OCI-LY1 (cell line): Measurements from ENCODE around the gene TAF7.

Source experiments
- H2AFZ ChIP-seq: fragments of 200-600 bp; sonication (generic), shearing (Covaris generic); 2 replicates; pipeline ENCODE4 v1.6.0; 2014; ENCODE audit warnings: antibody characterized with exemption, mild to moderate bottlenecking, low read length
- H3F3A ChIP-seq: fragments of 200-600 bp; sonication (generic), shearing (Covaris generic); 2 replicates; pipeline ENCODE4 v1.6.0; 2014; ENCODE audit warnings: mild to moderate bottlenecking, antibody characterized with exemption, low read length, moderate library complexity; ENCODE audit not compliant: insufficient read depth
- H3K27ac ChIP-seq: fragments of 200-600 bp; sonication (generic); 2 replicates; pipeline ENCODE4 v1.5.1; 2014; ENCODE audit warnings: low read length, mixed run types, mild to moderate bottlenecking, low read depth; ENCODE audit not compliant: poor library complexity, severe bottlenecking
- H3K27me3 ChIP-seq: fragments of 200-600 bp; sonication (generic); 2 replicates; pipeline ENCODE4 v1.6.0; 2014; ENCODE audit warnings: antibody characterized with exemption, mild to moderate bottlenecking, low read length, moderate library complexity; ENCODE audit not compliant: insufficient read depth
- H3K36me3 ChIP-seq: fragments of 200-600 bp; sonication (generic); 2 replicates; pipeline ENCODE4 v1.6.1; 2014; ENCODE audit warnings: mild to moderate bottlenecking, antibody characterized with exemption, low read length, moderate library complexity, mixed read lengths; ENCODE audit not compliant: insufficient read depth
- H3K4me1 ChIP-seq: fragments of 200-600 bp; sonication (generic); 2 replicates; pipeline ENCODE4 v1.5.1; 2014; ENCODE audit warnings: mild to moderate bottlenecking, low read length, moderate library complexity; ENCODE audit not compliant: insufficient read depth, severe bottlenecking
- H3K4me2 ChIP-seq: fragments of 200-600 bp; sonication (generic), shearing (Covaris generic); 2 replicates; pipeline ENCODE4 v1.6.1; 2014; ENCODE audit warnings: low read length
- H3K4me3 ChIP-seq: fragments of 200-600 bp; sonication (generic); 2 replicates; pipeline ENCODE4 v1.5.1; 2014; ENCODE audit warnings: low read length, low read depth, mild to moderate bottlenecking, mixed read lengths; ENCODE audit not compliant: poor library complexity, severe bottlenecking
- H3K79me2 ChIP-seq: fragments of 200-600 bp; shearing (Covaris generic); 2 replicates; pipeline ENCODE4 v1.6.1; 2016; ENCODE audit warnings: mixed run types, low read length, mixed read lengths; ENCODE audit not compliant: insufficient read depth
- H3K9ac ChIP-seq: fragments of 200-600 bp; sonication (generic), shearing (Covaris generic); 2 replicates; pipeline ENCODE4 v1.6.1; 2014; ENCODE audit warnings: mild to moderate bottlenecking, low read length, mixed read lengths
- H3K9me2 ChIP-seq: fragments of 200-600 bp; sonication (generic), shearing (Covaris generic); 2 replicates; pipeline ENCODE4 v1.6.1; 2014; ENCODE audit warnings: low read depth, mild to moderate bottlenecking, low read length, mixed read lengths
- H3K9me3 ChIP-seq: fragments of 200-600 bp; shearing (Covaris generic); 2 replicates; pipeline ENCODE4 v1.6.1; 2014; ENCODE audit warnings: low read length, mixed read lengths
- H4K20me1 ChIP-seq: fragments of 200-600 bp; sonication (generic), shearing (Covaris generic); 2 replicates; pipeline ENCODE4 v1.6.0; 2016; ENCODE audit warnings: mild to moderate bottlenecking, low read length; ENCODE audit not compliant: insufficient read depth
- EZH2 ChIP-seq: fragments of 200-600 bp; sonication (generic), shearing (Covaris generic); IDR thresholded peaks from 2 replicates; pipeline ENCODE4 v1.8.0; 2017; ENCODE audit warnings: borderline replicate concordance, mixed run types, mild to moderate bottlenecking, antibody characterized with exemption, low read length, moderate library complexity, mixed read lengths
- TF ChIP-seq, protein P1 (sequence below): fragments of 200-600 bp; sonication (generic), shearing (Covaris generic); IDR thresholded peaks from 2 replicates; pipeline ENCODE4 v1.5.1; 2017; ENCODE audit warnings: mild to moderate bottlenecking, antibody characterized with exemption, low read length, moderate library complexity, mixed read lengths

The TAF7 gene

DNA sequence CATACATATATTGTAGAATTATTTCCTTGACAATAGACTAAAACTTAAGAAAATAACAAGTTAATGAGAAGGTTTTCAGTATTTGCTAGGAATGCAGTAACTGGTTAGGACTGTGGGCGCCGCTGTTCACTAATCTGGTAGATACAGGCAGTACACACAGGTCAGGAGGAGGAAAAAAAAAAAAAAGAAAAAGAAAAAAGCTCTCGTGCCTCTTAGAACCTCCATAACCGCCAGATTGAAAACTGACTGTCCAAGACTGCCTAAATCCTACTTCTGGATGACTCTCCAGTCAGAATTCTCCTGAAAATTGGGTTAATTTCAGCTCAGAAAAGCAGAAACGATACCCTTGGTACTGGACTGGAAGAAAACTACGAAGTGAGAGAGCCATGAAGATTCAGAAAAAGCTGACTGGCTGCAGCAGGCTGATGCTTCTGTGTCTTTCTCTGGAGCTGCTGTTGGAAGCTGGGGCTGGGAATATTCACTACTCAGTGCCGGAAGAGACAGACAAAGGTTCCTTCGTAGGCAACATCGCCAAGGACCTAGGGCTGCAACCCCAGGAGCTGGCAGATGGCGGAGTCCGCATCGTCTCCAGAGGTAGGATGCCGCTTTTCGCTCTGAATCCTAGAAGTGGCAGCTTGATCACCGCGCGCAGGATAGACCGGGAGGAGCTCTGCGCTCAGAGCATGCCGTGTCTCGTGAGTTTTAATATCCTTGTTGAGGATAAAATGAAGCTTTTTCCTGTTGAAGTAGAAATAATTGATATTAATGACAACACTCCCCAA lies 9.9 kb upstream of the TAF7 start, which contains the start of gene PCDHGA1:
PCDHGA1 (plus strand) TSS at position 216 of the 782 bp plus-strand sequence.
- Histone ChIP-seq H3K4me2 (no peak within 1 kb of the TSS), H3K27me3 (no peaks in the 10 kb centered on the region), H3K9me3 (peaks cover 14% of the 10 kb centered on the region), H3K9ac (no peak within 1 kb of the TSS), H3K4me1 (peaks cover 15% of the 10 kb centered on the region), H3F3A (no peaks in the 10 kb centered on the region), H3K79me2 (no peaks in the 10 kb centered on the region), H3K9me2 (no peaks in the 10 kb centered on the region), H3K27ac (no peak within 1 kb of the TSS), H3K36me3 (no peaks in the 10 kb centered on the region), H4K20me1 (no peaks in the 10 kb centered on the region), H3K4me3 (no peak within 1 kb of the TSS), H2AFZ (no peak within 1 kb of the TSS)
- TF ChIP-seq, protein P1, sequence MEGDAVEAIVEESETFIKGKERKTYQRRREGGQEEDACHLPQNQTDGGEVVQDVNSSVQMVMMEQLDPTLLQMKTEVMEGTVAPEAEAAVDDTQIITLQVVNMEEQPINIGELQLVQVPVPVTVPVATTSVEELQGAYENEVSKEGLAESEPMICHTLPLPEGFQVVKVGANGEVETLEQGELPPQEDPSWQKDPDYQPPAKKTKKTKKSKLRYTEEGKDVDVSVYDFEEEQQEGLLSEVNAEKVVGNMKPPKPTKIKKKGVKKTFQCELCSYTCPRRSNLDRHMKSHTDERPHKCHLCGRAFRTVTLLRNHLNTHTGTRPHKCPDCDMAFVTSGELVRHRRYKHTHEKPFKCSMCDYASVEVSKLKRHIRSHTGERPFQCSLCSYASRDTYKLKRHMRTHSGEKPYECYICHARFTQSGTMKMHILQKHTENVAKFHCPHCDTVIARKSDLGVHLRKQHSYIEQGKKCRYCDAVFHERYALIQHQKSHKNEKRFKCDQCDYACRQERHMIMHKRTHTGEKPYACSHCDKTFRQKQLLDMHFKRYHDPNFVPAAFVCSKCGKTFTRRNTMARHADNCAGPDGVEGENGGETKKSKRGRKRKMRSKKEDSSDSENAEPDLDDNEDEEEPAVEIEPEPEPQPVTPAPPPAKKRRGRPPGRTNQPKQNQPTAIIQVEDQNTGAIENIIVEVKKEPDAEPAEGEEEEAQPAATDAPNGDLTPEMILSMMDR = peak; percentile 47; the same call in 1 of the 2 replicates
- TF ChIP-seq EZH2 = no peak

DNA sequence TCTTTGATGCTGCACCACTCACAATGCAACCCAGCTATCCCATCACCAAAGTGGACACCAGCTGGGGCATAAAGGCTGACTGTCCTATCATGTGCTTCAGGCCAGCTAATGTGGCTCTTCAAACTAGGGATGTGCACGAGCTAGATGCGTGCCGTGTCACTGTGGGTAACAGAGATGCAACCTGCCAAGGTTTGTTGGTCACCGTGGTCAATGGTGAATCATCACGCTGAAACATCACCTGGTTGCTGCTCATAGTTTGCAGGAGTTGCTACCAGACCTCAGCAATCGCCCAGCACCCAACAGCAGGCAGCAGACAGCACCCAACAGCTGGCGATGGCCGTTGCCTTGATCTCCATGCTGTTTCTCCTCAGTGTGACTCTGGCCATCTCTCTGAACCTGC lies 7.6 kb upstream of the TAF7 start:
- Histone ChIP-seq H3K36me3 (no peaks in the 10 kb centered on the region), H3K9me2 (no peaks in the 10 kb centered on the region), H3F3A (no peaks in the 10 kb centered on the region), H3K9ac (no peak overlapping the region), H3K9me3 (peaks cover 6% of the 10 kb centered on the region), H4K20me1 (no peaks in the 10 kb centered on the region), H2AFZ (no peak overlapping the region), H3K79me2 (no peaks in the 10 kb centered on the region), H3K4me3 (no peak overlapping the region), H3K4me1 (peaks cover 9% of the 10 kb centered on the region), H3K27me3 (no peaks in the 10 kb centered on the region), H3K27ac (no peak overlapping the region), H3K4me2 (no peak overlapping the region)
- TF ChIP-seq, protein P1 = no peak
- no peak for TF ChIP-seq EZH2

- Histone ChIP-seq H3K9me3 (no peaks in the 10 kb centered on the region; the same call in 1 of the 2 replicates), H2AFZ (peak overlapping the region; percentile 85), H3K4me3 (peak overlapping the region; percentile 68), H3K4me2 (peak overlapping the region; percentile 83), H4K20me1 (no peaks in the 10 kb centered on the region), H3K9me2 (no peaks in the 10 kb centered on the region), H3K4me1 (peaks cover 17% of the 10 kb centered on the region), H3K36me3 (no peaks in the 10 kb centered on the region), H3K9ac (peak overlapping the region; percentile 83), H3K79me2 (no peaks in the 10 kb centered on the region), H3F3A (no peaks in the 10 kb centered on the region), H3K27me3 (no peaks in the 10 kb centered on the region), H3K27ac (peak overlapping the region; percentile 38)
- TF ChIP-seq, protein P1 = peak; percentile 84
- no peak for TF ChIP-seq EZH2
These were observed 5.7 kb upstream of the TAF7 start for GRCh38 chr5:141326088-141326854.
